ENCODE measurements around the gene OGA.

Gene OGA

GRCh38 chr10:101761226-101761625 lies 57.0 kb downstream of the OGA start:
- DNase-seq (ENCODE audit: low read depth in 3 of 3, low spot score in 1 of 3): no peak

GRCh38 chr10:101760510-101760909 lies 57.7 kb downstream of the OGA start:
- no peak for DNase-seq (ENCODE audit: low read depth in 3 of 3, low spot score in 1 of 3)

DNA sequence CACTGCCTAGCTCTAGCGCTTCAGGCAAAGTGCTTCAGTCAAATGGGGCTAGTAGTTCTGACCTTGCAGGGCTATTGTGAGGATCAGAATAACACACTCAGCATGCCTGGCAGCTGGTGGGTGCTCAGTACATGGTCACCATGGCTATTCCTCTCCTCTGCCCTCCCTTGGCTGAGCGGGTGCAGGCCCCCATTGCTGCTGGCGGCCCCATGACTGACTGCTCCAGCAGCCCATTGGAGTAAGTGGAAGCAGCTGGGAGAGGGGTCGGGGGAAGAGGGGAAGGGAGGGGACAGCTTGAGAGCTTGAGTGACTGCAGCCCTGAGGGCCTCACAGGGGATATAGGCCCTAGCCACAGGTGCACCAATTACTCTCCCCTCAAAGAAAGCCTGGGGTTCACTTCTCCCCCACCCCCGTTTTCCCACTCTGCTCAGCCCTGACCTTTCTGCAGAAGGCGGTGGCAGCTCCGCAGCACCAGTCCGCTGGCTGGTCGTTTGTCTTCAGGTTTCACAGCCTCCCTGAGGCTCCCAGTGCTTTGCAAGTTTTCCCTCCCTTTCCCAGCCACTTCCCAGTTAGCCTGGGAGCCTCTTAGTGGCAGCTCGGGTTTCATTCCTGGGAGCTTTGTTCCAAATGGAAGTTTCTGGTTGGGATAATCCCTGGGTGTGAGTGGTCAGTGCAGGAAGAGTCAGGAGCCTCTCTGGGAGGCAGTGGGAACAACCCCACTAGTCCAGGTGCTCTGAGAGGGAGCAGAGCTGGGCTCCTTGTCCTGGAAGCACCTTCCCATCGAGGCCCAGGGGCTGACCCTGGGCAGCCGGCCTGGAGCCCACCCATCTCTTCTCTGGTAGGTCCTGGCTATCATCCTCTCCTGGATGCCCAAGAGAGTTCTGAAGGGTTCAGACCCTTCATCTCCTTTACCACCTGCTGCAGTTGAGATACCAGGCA lies 58.7 kb downstream of the OGA start:
- no peak for DNase-seq (ENCODE audit: low read depth in 3 of 3, low spot score in 1 of 3)

- DNase-seq (ENCODE audit: low read depth in 3 of 3, low spot score in 1 of 3): no peak
These were observed 59.4 kb downstream of the OGA start for GRCh38 chr10:101758858-101759257.

GRCh38 chr10:101752241-101752640 lies 66.0 kb downstream of the OGA start:
- no peak for DNase-seq (ENCODE audit: low read depth in 3 of 3, low spot score in 1 of 3)

- DNase-seq (ENCODE audit: low read depth in 3 of 3, low spot score in 1 of 3): no peak
These were observed 68.9 kb downstream of the OGA start for GRCh38 chr10:101749047-101750016.

DNA sequence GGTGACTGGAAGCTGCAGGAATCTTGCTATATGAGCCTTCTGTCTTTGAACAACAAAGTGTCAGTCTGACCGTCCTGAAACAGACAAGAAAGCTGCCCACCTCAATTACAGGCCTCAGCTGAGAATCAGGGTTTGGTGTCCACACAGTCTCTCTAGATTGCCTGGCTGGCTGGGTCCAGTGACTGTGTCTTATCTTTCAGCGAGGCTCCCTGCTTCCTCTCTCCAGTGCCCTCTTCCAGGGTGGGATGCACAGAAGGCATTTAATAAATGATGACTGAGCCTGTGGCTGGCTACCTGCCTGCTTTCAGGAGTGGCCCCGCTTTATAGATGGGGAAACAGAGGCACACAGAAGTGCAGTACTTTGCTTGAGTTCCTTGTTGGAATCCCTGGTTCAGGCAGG lies 69.7 kb downstream of the OGA start:
- DNase-seq (ENCODE audit: low read depth in 3 of 3, low spot score in 1 of 3): no peak

DNA sequence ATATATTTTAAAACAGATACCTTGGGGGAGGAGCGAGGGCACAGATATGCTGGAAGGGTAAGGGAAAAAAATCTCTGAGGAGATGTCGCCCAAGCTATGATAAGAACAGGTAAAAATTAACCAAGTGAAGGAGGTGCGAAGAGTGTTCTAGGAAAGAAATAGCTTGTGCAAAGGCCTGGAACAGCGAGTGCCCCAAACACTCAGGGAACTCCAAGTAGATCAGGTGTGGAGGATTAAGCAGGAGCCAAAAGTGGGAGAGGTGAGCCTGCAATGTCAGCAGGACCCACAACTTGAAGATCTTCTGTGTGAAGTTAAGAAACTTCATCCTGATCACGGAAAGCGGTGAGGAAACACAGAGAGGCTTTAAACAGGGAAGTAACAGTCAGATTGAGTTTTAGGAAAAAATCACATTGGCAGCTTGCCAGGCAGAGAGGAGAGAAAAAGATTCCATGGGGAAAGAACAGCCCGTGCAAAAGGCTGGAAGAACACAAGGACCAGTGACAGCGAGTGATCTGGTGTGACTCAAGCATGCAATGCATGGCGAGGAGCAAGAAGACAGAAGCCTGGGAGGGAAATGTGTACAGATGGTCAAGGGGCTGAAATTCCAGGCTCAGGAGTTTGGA lies 73.1 kb downstream of the OGA start:
- no peak for DNase-seq (ENCODE audit: low read depth in 3 of 3, low spot score in 1 of 3)

DNA sequence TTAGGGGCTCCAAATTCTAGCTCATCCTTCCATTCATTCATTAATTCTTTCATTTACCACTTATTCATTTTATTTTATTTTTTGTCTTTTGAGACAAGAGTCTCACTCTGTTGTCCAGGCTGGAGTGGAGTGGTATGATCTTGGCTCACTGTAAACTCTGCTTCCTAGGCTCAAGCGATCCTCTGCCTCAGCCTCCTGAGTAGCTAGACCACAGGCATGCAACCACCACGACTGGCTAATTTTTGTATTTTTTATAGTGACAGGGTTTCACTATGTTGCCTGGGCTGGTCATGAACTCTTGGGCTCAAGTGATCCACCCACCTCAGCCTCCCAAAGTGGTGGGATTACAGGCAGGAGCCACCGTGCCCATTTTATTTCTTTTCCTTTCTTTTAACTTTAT lies 74.0 kb downstream of the OGA start:
- DNase-seq (ENCODE audit: low read depth in 3 of 3, low spot score in 1 of 3): no peak

GRCh38 chr10:101741938-101742337 lies 76.3 kb downstream of the OGA start:
- DNase-seq (ENCODE audit: low read depth in 3 of 3, low spot score in 1 of 3): no peak

DNA sequence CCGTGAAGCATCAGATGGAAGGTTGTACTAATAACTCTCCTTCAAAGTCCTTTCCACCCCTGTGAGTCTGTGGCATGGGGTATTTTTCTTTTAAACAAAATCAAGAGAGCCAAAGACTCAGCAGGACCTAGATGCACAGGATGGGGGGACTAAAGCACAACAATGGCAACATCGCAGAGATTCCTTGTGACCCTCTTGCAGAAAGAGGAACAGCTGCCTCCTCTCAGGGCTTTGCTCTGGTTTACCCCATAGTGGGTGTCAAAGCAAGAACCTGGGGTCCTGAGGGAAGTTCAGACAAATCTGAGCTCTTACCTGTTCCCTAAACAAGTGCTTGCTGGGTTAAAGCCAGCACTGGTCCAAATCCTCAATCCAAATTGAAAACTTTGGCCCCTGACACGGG lies 81.6 kb downstream of the OGA start:
- DNase-seq (ENCODE audit: low read depth in 3 of 3, low spot score in 1 of 3): no peak
